HEK293T (cell line): Measurements from ENCODE around the gene ANKRD63.

Experiments
- CTCF ChIA-PET: fragments of 350-600 bp; formaldehyde crosslinking; extraction: SDS; loops from one replicate; lab custom pipeline; 2021; ENCODE audit warnings: antibody characterized with exemption, inconsistent platforms; lab: Yijun Ruan, JAX
- POLR2A ChIA-PET: fragments of 350-600 bp; formaldehyde crosslinking; extraction: SDS; loops from one replicate; lab custom pipeline; 2020; ENCODE audit warnings: antibody characterized with exemption, inconsistent platforms; lab: Yijun Ruan, JAX
- DNase-seq: peaks from one replicate; pipeline ENCODE4 v3.0.0; 2012; ENCODE audit warnings: mixed read lengths; ENCODE audit errors: extremely low spot score
- ARNT ChIP-seq: fragments of 450-650 bp; IDR thresholded peaks from 2 replicates; pipeline ENCODE4 v1.6.1; 2017; ENCODE audit warnings: mild to moderate bottlenecking
- BHLHE40 ChIP-seq: fragments of 450-650 bp; IDR thresholded peaks from 2 replicates; pipeline ENCODE4 v1.6.1; 2016; ENCODE audit warnings: mild to moderate bottlenecking, moderate library complexity, borderline replicate concordance
- CTBP1 ChIP-seq: fragments of 450-650 bp; IDR thresholded peaks from 2 replicates; pipeline ENCODE4 v1.6.1; 2016; ENCODE audit warnings: borderline replicate concordance
- ELF4 ChIP-seq: fragments of 450-650 bp; IDR thresholded peaks from 2 replicates; pipeline ENCODE4 v1.6.1; 2017; ENCODE audit warnings: antibody characterized with exemption
- FOXA1 ChIP-seq: fragments of 450-650 bp; IDR thresholded peaks from 2 replicates; pipeline ENCODE4 v1.6.1; 2016; ENCODE audit warnings: mild to moderate bottlenecking
- FOXK2 ChIP-seq: fragments of 450-650 bp; IDR thresholded peaks from 2 replicates; pipeline ENCODE4 v1.6.1; 2016; ENCODE audit warnings: mild to moderate bottlenecking
- FOXM1 ChIP-seq: fragments of 450-650 bp; IDR thresholded peaks from 2 replicates; pipeline ENCODE4 v1.6.1; 2017; ENCODE audit warnings: mild to moderate bottlenecking, borderline replicate concordance
- HDGF ChIP-seq: fragments of 450-650 bp; IDR thresholded peaks from 2 replicates; pipeline ENCODE4 v1.6.1; 2017; ENCODE audit warnings: antibody characterized with exemption, borderline replicate concordance
- L3MBTL2 ChIP-seq: fragments of 450-650 bp; conservative IDR thresholded peaks from 2 replicates; pipeline ENCODE4 v1.6.1; 2016; ENCODE audit warnings: mild to moderate bottlenecking
- LEF1 ChIP-seq: fragments of 450-650 bp; IDR thresholded peaks from 2 replicates; pipeline ENCODE4 v1.6.1; 2017; ENCODE audit warnings: mild to moderate bottlenecking, borderline replicate concordance
- NFRKB ChIP-seq: fragments of 450-650 bp; IDR thresholded peaks from 2 replicates; pipeline ENCODE4 v1.6.1; 2016; ENCODE audit warnings: mild to moderate bottlenecking, moderate library complexity
- PKNOX1 ChIP-seq: fragments of 450-650 bp; IDR thresholded peaks from 2 replicates; pipeline ENCODE4 v1.6.1; 2016
- SP1 ChIP-seq: fragments of 450-650 bp; IDR thresholded peaks from 2 replicates; pipeline ENCODE4 v1.6.1; 2017
- SUZ12 ChIP-seq: fragments of 450-650 bp; IDR thresholded peaks from 2 replicates; pipeline ENCODE4 v1.6.1; 2016; ENCODE audit warnings: mild to moderate bottlenecking
- TARDBP ChIP-seq: fragments of 450-650 bp; IDR thresholded peaks from 2 replicates; pipeline ENCODE4 v1.6.1; 2016
- ZNF384 ChIP-seq: fragments of 450-650 bp; IDR thresholded peaks from 2 replicates; pipeline ENCODE4 v1.6.1; 2016

The ANKRD63 gene

GRCh38 chr15:40257656-40258450 lies 25.0 kb downstream of the ANKRD63 start:
- DNase-seq, result no peak
- ChIA-PET CTCF (interaction anchor here (0.6 to 1.0 kb wide), 2 partner anchors 17 to 599 kb away, joined by 4 to 6 read pairs; no protein-coding TSS in a partner anchor), POLR2A (no interaction called here)
- TF ChIP-seq BHLHE40, result no peak
- TF ChIP-seq FOXM1, result no peak
- TF ChIP-seq FOXK2, result no peak
- no peak for TF ChIP-seq LEF1
- TF ChIP-seq SUZ12, result no peak
- TF ChIP-seq SP1, result no peak
- TF ChIP-seq HDGF, result no peak

- TF ChIP-seq CTBP1, result no peak
- TF ChIP-seq PKNOX1, result no peak
- TF ChIP-seq FOXM1, result no peak
- no peak for TF ChIP-seq LEF1
- no peak for TF ChIP-seq BHLHE40
- no peak for TF ChIP-seq NFRKB
- TF ChIP-seq L3MBTL2, result no peak
- TF ChIP-seq HDGF, result no peak
- TF ChIP-seq ELF4, result no peak
- ChIA-PET CTCF (no interaction called here), POLR2A (no interaction called here)
- DNase-seq, result no peak
Observed at GRCh38 chr15:40256638-40257235, 26.1 kb downstream of the ANKRD63 start.

- TF ChIP-seq HDGF (no peak), ELF4 (no peak), FOXA1 (no peak), PKNOX1 (no peak), FOXK2 (no peak), FOXM1 (no peak), L3MBTL2 (no peak), ZNF384 (no peak)
- DNase-seq, result no peak
- ChIA-PET CTCF (interaction anchor here (1.4 to 2.5 kb wide), 2 partner anchors 20 to 38 kb away, joined by 4 to 11 read pairs; no protein-coding TSS in a partner anchor), POLR2A (interaction anchor here (1.2 to 1.3 kb wide), 2 partner anchors 16 to 207 kb away, joined by 3 to 6 read pairs; partner anchors contain the start of gene PAK6)
Observed at GRCh38 chr15:40255033-40255432, 27.8 kb downstream of the ANKRD63 start.

GRCh38 chr15:40254452-40254851 lies 28.4 kb downstream of the ANKRD63 start:
- DNase-seq, result no peak
- TF ChIP-seq CTBP1 (no peak), SP1 (no peak), FOXK2 (no peak), L3MBTL2 (no peak), ELF4 (no peak)
- ChIA-PET CTCF (interaction anchor here (1.4 to 2.5 kb wide), 2 partner anchors 20 to 37 kb away, joined by 4 to 11 read pairs; no protein-coding TSS in a partner anchor), POLR2A (interaction anchor here (1.2 to 1.3 kb wide), 2 partner anchors 16 to 207 kb away, joined by 3 to 6 read pairs; partner anchors contain the start of gene PAK6)

GRCh38 chr15:40253167-40253790 lies 29.6 kb downstream of the ANKRD63 start:
- ChIA-PET CTCF (interaction anchor here (2.5 kb wide), 1 partner anchor 21 kb away, joined by 11 read pairs; no protein-coding TSS in a partner anchor), POLR2A (no interaction called here)
- no peak for DNase-seq
- TF ChIP-seq ELF4 (no peak), HDGF (no peak), FOXA1 (no peak), ZNF384 (no peak), FOXM1 (no peak), BHLHE40 (no peak), SP1 (no peak), LEF1 (no peak), PKNOX1 (no peak), TARDBP (no peak), FOXK2 (no peak), L3MBTL2 (no peak), ARNT (no peak), NFRKB (no peak), SUZ12 (no peak), CTBP1 (no peak)

- DNase-seq, result no peak
- ChIA-PET CTCF (no interaction called here), POLR2A (no interaction called here)
- TF ChIP-seq ARNT, result no peak
- TF ChIP-seq SP1, result no peak
- TF ChIP-seq L3MBTL2, result no peak
- TF ChIP-seq SUZ12, result no peak
- no peak for TF ChIP-seq LEF1
- no peak for TF ChIP-seq TARDBP
Observed at GRCh38 chr15:40252438-40253166, 30.3 kb downstream of the ANKRD63 start.
